Raji (cell line): ENCODE measurements around the gene KIF1A.
"Not testable (repeated sequence)": the region's sequence is repeated elsewhere in the genome, so short reads cannot be mapped to it uniquely, and the experiment has no call there.

Source experiments
- POLR2A ChIP-seq: IDR thresholded peaks from 2 replicates; pipeline ENCODE4 v1.6.1; 2011; ENCODE audit warnings: low read depth, low read length, control low read depth; ENCODE audit not compliant: insufficient read depth

Gene KIF1A

DNA sequence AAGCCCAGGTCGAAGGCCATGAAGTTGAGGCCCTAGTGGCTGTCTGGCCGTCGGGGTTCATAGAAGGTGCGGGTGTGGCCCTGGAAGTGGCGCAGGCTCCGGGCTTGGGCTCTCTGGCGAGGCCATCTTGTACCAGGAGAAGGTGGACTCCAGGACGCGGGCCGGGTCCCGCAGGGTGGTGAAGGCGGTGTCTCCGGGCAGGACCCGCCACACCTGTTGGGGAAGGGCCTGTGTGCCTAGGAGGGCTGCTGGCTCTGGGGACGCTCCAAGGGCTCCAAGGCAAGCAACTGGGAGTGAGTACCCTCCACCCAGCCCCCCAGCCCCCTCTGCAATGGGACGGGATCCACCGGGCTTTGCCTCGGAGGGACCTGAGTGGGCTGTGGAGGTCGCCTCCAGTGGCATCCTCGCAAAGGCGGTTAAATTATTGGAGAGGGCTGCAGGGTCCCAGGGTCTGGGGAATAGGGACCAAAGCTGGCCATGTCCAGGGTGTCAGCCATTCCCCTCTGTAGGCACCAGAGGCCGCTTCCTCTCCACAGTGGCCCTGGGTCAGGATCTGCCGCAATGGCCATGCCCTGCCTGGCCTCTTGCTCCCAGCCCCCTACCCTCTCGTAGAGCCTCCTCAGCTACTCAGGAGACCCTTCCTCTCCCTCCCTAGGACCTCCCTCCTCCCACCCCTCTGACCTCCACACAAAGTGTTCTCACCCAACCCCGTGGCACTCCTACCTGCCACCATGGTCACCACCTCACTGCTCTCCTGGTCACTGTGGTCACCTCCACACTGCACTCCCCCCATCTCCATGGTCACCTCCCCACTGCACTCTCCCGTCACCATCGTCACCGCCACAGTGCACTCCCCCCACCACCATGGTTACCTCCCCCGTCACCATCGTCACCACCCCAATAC lies 118.0 kb downstream of the KIF1A start:
- TF ChIP-seq POLR2A = no peak

DNA sequence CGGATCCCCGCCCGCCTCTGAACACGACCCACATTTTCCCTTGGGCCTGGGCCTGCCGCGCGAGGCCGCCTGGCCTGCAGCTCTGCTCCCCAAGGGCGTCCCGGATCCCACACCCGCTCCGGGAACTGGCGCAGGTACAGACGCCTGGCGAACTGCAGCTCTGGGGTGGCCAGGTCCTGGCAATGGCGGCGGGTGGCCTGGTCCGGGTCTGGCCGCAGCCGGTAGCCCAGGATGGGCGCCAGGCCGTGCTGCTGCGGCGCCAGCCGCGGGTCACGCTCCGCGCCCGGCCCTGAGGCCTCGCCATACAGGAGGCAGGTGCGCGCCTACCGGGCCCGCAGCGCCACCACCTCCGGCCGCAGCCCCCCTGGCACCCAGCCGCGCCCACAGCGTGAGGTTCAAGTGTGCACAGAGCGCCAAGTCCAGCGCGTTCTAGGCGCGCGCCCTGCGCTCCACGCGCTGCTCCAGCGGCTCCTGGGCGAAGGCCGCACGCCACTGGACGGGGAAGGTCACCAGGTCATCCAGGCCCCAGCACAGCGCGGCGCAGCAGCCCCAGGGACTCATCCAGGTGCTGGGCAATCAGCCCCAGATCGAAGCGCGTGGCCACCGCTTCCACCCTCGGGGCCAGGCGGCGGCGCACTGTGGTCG lies 118.8 kb downstream of the KIF1A start:
- TF ChIP-seq POLR2A = no peak

DNA sequence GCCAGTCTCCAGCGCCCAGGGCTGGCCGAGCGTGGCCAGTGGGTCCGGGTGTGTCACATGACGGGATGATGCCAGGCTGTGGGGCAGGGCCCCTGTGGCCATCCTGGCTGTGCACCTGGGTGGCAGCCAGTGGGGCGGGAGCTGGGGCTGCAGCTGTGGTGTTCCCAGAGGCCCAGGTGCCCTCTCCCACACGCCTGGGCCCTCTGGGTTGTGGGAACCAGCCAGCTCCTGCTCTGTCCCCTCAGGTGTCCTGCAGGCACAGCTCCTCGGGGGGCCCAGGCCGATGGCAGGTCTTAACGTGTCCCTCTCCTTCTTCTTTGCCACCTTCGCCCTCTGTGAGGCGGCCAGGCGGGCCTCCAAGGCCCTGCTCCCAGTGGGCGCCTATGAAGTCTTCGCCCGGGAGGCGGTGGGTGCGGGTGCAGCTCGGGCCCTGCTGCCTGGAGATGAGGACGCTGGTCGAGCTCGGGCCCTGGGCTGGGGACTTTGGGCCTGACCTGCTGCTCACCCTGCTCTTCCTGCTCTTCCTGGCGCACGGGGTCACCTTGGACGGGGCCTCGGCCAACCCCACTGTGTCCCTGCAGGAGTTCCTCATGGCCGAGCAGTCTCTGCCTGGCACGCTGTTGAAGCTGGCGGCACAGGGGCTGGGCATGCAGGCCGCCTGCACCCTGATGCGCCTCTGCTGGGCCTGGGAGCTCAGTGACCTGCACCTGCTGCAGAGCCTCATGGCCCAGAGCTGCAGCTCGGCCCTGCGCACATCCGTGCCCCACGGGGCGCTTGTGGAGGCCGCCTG lies 128.2 kb downstream of the KIF1A start, which contains the start of gene AQP12A:
TSS of gene AQP12A (plus strand) at position 236 of the 790 bp plus-strand sequence. CDS start at position 284, 48 bp downstream.
- TF ChIP-seq POLR2A = not testable (repeated sequence)

DNA sequence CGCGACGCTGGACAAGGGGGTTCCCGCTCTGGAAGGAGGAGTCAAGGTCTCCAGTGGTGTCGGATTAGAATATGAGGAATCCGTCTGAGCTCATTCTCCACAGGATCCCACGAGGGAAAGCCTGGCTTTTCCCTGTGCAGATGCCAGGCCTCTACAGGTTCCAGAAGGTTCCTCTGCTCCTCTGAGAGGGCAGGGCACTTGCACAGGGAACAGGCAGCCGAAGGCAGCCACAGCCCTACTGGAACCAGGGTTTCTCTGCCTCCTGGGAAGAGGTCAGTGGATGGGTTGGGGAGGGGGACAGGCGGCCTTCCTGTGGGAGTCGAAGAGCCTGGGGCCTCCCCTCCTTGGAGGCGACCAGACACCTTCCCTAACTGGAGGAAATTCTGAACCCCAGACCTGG lies 130.0 kb downstream of the KIF1A start:
- TF ChIP-seq POLR2A = no peak

DNA sequence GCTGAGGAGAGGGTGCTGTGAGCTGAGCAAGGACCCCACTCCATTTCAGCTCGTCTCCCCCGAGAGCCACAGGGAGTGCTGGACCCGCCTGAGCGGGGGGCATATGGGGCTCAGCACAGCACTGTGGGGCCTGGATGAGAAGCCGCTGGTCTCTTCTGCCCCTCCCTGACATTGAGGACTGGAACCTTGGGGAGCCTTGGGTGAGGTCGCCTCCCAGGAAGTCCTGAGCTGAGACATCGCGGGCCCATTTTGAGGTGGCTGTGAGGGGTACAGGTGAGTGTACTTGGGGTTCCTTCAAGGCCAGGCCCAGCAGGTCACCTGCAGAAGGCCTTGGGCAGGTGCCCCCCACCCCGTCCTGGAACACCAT lies 131.5 kb downstream of the KIF1A start:
- TF ChIP-seq POLR2A = no peak

DNA sequence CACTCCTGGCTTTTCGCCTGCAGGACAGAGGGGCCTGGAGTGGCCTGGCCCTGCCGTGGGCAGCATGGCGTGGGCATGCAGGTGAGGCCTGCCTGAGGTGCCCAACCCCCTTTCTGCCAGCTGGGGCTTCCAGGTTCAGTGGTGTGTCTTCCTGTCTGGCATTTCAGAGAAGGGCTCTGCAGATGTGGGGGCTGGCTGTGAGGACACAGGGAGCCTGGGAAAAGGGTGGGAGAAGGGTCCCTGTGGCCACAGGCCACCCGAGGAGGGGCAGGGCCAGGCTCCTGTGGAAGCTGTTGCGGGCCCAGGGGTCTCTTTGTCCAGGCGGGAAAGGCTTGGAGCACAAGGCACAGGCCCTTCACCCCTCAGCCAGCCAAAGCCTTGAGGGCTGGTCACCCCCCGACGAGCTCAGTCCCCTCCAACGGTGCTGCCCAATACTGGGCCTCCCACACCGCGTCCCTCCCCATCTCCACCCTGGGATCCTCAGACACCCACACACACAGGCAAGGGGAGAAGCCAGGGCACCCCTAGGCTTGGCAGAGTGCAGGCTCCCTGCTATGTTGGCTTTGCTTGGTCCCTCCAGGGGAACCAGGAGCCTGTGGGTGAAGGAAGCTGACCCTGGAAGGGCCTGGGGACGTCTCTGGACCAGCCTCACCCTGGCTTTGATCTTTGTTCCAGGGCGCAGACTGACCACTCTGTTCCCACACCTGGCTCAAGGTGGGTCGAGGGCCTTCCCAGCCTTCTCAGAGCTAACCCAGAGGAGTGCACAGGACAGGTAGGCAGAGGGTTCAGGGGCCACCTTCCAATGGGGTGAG lies 132.1 kb downstream of the KIF1A start:
- no peak for TF ChIP-seq POLR2A

DNA sequence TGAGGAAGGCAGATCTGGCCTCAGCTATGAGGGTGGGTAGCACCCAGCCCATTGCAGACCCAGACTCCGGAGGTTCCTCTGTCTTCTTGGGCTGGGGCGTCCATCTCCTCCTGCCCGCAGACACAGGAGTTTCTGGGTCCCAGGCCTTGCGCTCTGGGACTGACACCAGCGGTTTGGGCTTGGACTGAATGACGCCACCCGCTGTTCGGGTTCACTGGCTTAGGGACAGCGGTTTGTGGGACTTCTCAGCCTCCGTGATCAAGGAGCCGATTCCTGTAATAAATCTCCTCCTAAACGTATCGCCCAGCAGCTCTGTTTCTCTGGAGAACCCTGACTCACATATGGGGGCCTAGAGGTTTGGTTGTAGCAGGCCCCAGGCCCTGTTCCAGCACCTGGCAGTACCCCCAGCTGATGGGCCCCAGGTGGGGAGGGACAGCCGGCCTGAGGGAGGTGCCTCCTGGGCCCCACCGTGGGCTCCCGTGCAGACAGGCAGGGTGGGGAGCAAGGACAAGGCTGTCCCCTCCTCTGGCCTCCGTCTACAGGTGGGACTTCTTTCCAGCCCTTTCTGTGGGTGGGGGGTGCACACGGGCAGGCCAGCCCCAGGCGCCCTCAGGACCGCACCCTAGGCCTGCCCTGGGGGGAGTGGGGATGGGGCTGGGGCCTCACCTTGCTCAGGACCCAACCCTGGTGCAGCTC lies 132.8 kb downstream of the KIF1A start:
- TF ChIP-seq POLR2A = no peak

DNA sequence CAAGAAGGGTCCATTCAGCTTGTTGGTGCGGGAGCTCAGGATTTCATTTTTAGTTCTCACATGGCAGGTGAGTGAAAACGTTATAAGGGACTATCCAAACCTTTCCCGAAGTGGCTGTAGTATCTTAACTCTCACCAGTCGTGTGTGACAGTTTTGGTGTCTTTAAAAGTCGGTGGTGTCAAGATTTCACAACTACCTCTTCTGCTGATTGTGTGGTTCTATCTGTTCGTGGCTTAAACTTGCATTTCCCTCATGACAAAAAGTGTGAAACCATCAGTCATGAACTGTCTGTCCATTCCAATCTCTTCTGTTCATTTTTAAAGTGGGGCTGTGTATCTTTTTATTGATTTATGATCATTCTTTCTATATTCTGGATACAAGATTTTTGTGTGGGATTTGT lies 133.6 kb downstream of the KIF1A start:
- TF ChIP-seq POLR2A = no peak

DNA sequence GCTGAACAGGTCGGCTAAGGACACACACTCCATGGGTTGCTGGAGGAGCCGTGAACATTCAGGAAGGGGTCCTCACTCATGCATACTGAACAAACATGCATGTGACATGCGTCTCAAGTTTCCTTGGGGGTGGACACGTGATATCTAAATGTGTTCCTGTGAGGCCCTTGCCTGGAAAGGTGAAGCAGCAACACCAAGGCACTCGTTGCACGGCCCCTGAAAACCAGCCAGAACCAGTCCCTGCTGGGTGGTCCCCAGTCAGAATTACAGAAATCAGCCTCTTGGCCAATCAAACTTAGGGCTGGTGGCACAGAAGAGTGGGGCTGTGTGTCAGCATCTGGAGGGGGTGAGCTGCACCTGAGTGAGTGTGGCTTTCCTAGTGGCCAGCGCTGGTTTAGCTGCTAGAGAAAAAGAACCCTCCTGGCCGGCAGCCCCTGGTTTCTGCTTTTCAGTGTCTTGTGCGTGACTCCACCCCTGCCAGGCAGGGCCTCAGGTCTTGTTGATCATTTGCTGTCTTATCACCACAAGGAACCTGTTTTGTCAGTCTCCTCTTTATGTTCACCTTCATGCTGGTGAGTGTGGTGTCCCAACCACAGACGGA lies 134.1 kb downstream of the KIF1A start:
- no peak for TF ChIP-seq POLR2A

DNA sequence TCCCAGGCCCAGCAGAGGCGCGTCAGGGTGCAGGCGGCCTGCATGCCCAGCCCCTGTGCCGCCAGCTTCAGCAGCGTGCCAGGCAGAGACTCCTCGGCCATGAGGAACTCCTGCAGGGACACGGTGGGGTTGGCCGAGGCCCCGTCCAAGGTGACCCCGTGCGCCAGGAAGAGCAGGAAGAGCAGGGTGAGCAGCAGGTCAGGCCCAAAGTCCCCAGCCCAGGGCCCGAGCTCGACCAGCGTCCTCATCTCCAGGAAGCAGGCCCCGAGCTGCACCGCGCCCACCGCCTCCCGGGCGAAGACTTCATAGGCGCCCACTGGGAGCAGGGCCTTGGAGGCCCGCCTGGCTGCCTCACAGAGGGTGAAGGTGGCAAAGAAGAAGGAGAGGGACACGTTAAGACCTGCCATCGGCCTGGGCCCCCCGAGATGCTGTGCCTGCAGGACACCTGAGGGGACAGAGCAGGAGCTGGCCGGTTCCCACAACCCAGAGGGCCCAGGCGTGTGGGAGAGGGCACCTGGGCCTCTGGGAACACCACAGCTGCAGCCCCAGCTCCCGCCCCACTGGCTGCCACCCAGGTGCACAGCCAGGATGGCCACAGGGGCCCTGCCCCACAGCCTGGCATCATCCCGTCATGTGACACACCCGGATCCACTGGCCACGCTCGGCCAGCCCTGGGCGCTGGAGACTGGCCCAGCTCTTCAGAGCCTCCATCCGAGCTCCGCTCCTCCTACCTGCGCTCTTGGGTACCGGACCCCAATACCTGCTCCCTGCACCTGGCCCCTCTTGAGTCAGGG lies 137.4 kb downstream of the KIF1A start, which contains the start of gene AQP12B:
TSS of gene AQP12B (minus strand) at position 455 of the 794 bp plus-strand sequence. CDS start at position 407, 48 bp downstream.
- not testable (repeated sequence) for TF ChIP-seq POLR2A

DNA sequence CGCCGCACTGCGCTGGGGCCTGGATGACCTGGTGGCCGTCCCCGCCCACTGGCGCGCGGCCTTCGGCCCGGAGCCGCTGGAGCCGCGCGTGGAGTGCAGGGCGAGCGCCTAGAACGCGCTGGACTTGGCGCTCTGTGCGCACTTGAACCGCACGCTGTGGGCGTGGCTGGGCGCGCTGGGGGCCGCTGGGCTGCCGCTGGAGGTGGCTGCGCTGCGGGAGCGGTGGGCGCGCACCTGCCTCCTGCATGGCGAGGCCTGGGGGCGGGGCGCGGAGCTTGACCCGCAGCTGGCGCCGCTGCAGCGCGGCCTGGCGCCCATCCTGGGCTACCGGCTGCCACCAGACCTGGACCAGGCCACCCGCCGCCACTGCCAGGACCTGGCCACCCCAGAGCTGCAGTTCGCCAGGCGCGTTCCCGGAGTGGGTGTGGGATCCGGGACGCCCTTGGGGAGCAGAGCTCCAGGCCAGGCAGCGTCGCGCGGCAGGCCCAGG lies 147.3 kb downstream of the KIF1A start:
- TF ChIP-seq POLR2A = no peak

DNA sequence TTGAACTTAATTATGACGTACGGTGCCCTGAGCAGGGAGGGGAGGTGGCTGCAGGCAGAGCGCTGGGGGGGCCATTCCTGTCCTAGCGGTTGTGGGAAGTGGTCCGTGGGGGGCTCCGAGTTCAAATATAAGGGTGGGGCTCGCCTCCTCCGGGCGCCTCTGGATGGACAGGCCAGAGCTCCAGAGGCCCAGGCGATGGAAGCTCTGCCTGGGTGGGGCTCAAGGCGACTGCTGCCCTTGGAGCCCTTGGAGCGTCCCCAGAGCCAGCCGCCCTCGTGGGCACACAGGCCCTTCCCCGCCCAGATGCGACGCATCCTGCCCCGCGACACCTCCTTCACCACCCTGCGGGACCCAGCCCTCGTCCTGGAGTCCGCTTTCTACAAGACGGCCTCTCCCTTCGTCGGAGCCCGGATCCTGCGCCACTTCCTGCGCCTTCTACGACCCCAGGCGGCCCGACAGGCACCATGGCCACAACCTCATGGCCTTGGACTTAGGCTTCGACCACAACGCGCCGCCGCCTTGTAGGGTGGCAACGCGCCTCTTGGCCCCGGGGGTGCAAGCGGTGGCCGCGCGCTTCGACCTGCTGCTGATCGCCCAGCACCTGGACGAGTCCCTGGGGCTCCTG lies 147.8 kb downstream of the KIF1A start:
- no peak for TF ChIP-seq POLR2A
